ENCODE measurements around the gene CTBP2.
A peak's percentile ranks its signal among the peaks of the same experiment; 100 is the strongest.

The CTBP2 gene

GRCh38 chr10:125081931-125082330, 78.4 kb downstream of the CTBP2 start:
- in situ Hi-C loops (cut with HindIII; ENCODE audit: low sequenced_read_pairs), result no loop called here
- TF ChIP-seq, protein P1, sequence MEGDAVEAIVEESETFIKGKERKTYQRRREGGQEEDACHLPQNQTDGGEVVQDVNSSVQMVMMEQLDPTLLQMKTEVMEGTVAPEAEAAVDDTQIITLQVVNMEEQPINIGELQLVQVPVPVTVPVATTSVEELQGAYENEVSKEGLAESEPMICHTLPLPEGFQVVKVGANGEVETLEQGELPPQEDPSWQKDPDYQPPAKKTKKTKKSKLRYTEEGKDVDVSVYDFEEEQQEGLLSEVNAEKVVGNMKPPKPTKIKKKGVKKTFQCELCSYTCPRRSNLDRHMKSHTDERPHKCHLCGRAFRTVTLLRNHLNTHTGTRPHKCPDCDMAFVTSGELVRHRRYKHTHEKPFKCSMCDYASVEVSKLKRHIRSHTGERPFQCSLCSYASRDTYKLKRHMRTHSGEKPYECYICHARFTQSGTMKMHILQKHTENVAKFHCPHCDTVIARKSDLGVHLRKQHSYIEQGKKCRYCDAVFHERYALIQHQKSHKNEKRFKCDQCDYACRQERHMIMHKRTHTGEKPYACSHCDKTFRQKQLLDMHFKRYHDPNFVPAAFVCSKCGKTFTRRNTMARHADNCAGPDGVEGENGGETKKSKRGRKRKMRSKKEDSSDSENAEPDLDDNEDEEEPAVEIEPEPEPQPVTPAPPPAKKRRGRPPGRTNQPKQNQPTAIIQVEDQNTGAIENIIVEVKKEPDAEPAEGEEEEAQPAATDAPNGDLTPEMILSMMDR (IDR thresholded peaks at IDR 0.05; ENCODE audit: low read depth, low read length), result no peak
- DNase-seq (ENCODE audit: low read depth, low spot score), result no peak
- no peak overlapping the region for H3K4me3 ChIP-seq (ENCODE audit: low read depth, low read length)

- in situ Hi-C loops (cut with HindIII; ENCODE audit: low sequenced_read_pairs), result no loop called here
- H3K4me3 ChIP-seq (ENCODE audit: low read depth, low read length), result no peak overlapping the region
- no peak for DNase-seq (ENCODE audit: low read depth, low spot score)
- TF ChIP-seq, protein P1 (IDR thresholded peaks at IDR 0.05; ENCODE audit: low read depth, low read length), result no peak
These were observed 79.4 kb downstream of the CTBP2 start for GRCh38 chr10:125080984-125081383.

DNA sequence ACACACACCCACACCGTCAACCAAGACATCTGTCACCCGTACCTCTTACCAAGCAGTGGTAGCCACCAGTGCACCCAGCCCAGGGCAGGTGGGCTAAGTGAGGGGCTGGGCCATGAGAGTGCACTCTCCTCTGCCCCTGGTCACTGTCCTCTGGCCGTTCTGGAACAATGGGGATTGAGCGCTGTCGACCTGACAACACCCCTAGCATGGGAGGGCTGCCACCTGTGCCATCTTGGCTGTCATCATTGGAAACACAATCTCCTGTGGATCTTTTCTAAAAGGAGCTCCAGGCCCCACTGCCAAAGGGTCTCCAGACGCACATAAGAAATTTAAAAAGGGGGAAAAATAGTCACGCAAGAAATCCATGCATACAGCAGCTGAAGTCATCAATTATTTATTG, 80.1 kb downstream of the CTBP2 start:
- in situ Hi-C loops (cut with HindIII; ENCODE audit: low sequenced_read_pairs), result no loop called here
- no peak overlapping the region for H3K4me3 ChIP-seq (ENCODE audit: low read depth, low read length)
- TF ChIP-seq, protein P1 (IDR thresholded peaks at IDR 0.05; ENCODE audit: low read depth, low read length), result no peak
- no peak for DNase-seq (ENCODE audit: low read depth, low spot score)

- TF ChIP-seq, protein P1 (IDR thresholded peaks at IDR 0.05; ENCODE audit: low read depth, low read length), result no peak
- H3K4me3 ChIP-seq (ENCODE audit: low read depth, low read length), result no peak overlapping the region
- in situ Hi-C loops (cut with HindIII; ENCODE audit: low sequenced_read_pairs), result no loop called here
- no peak for DNase-seq (ENCODE audit: low read depth, low spot score)
These were observed 81.2 kb downstream of the CTBP2 start for GRCh38 chr10:125079091-125079600.

- in situ Hi-C loops (cut with HindIII; ENCODE audit: low sequenced_read_pairs), result no loop called here
- TF ChIP-seq, protein P1 (IDR thresholded peaks at IDR 0.05; ENCODE audit: low read depth, low read length), result no peak
- no peak overlapping the region for H3K4me3 ChIP-seq (ENCODE audit: low read depth, low read length)
- peak; percentile 41 for DNase-seq (ENCODE audit: low read depth, low spot score)
These were observed 83.3 kb downstream of the CTBP2 start for GRCh38 chr10:125076891-125077541.

DNA sequence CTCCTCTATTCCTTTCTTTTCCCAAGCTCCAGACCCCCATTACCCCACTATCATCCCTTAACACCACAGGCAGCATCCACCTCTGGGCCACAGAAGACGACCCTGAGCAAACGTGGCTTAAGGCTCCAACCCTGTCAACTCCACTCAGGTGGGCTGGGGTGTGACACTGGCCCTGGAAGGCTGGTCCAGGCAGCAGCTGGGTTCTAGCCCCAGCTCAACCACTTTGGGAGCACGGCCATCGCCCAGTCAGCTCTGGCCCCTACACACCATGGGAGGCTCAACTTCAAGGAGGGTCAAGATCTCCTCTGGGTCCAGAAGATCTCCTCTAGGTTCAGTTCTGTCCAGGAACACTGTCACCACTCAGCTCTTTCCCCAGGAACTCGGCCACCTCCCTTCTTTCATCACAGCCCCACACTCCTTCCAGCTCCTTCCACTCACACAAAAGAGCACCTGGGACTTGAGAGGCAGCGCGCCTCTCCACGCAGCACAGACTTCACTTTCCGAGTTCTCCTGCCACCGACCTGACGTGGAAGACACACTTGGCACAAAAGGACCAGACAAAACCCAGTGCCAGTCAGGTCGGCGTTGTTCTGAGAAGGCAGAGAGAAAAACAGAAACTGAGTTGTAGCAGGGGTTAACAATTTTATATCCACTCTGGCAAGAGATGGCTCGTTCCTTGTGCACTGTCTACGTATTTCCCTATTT, 84.1 kb downstream of the CTBP2 start:
- in situ Hi-C loops (cut with HindIII; ENCODE audit: low sequenced_read_pairs), result no loop called here
- TF ChIP-seq, protein P1 (IDR thresholded peaks at IDR 0.05; ENCODE audit: low read depth, low read length), result no peak
- no peak for DNase-seq (ENCODE audit: low read depth, low spot score)
- no peak overlapping the region for H3K4me3 ChIP-seq (ENCODE audit: low read depth, low read length)
